NCI-H82 treated with DMSO at 0.1 percent for 48 hours (cell line): ENCODE measurements around the gene OR5AS1.
"Not testable (repeated sequence)": the region's sequence is repeated elsewhere in the genome, so short reads cannot be mapped to it uniquely, and the experiment has no call there.

ENCODE experiments used
- DNase-seq: peaks from one replicate; lab custom pipeline; 2025; ENCODE audit not compliant: unreplicated experiment; lab: John Stamatoyannopoulos, UW

Gene OR5AS1

GRCh38 chr11:56027354-56027753 lies at the start of gene OR5AS1:
Gene OR5AS1, plus strand, starts transcription at chr11:56027654. Its CDS starts 2,765 bp downstream, at chr11:56030419.
- DNase-seq: no peak

- no peak for DNase-seq
Measured at GRCh38 chr11:55994525-55994924, 32.9 kb upstream of the OR5AS1 start, which contains the start of gene OR5F1. Gene OR5F1, minus strand, starts transcription at chr11:55994625. Its CDS starts 0 bp downstream, at chr11:55994625.

- DNase-seq: no peak
Measured at GRCh38 chr11:56010716-56011115, 16.7 kb upstream of the OR5AS1 start.

GRCh38 chr11:56013805-56014204 lies 13.6 kb upstream of the OR5AS1 start:
- no peak for DNase-seq

- DNase-seq: no peak
Measured at GRCh38 chr11:56045538-56045937, 18.1 kb downstream of the OR5AS1 start.

- DNase-seq: no peak
Measured at GRCh38 chr11:56048480-56048879, 21.0 kb downstream of the OR5AS1 start.

- no peak for DNase-seq
Measured at GRCh38 chr11:56049487-56049886, 22.0 kb downstream of the OR5AS1 start.

GRCh38 chr11:56056366-56056765 lies 28.9 kb downstream of the OR5AS1 start:
- DNase-seq: not testable (repeated sequence)

GRCh38 chr11:56057661-56058237 lies 30.3 kb downstream of the OR5AS1 start:
- DNase-seq: not testable (repeated sequence)

GRCh38 chr11:56058260-56058780 lies 30.9 kb downstream of the OR5AS1 start:
- DNase-seq: not testable (repeated sequence)

- DNase-seq: no peak
Measured at GRCh38 chr11:56066980-56067379, 39.5 kb downstream of the OR5AS1 start.
